Left renal pelvis (tissue), 4 donors: ENCODE measurements around the gene MRPL23. TPM values are rescaled to one million over a fixed set of nuclear protein-coding genes. Genes with fewer than 3 reads are reported as not detected.
"Not testable (repeated sequence)": the region's sequence is repeated elsewhere in the genome, so short reads cannot be mapped to it uniquely, and the experiment has no call there.

ENCODE experiments used
- DNase-seq, 4 donors: peaks; one replicate each; pipeline ENCODE4 v3.0.0-alpha.2; 2013; ENCODE audit warnings: low read depth in 4 of 4, low spot score in 3 of 4
- polyA plus RNA-seq, 4 donors: library from polyadenylated mRNA; unstranded; fragments of 120-200 nt; gene quantifications; one replicate each; pipeline ENCODE4 v1.2.1, GENCODE V29; 2013; ENCODE audit not compliant: insufficient read length in 4 of 4

Gene MRPL23
- polyA plus RNA-seq, 4 donors, result 32.8 to 74.1 (median 50.0) TPM

DNA sequence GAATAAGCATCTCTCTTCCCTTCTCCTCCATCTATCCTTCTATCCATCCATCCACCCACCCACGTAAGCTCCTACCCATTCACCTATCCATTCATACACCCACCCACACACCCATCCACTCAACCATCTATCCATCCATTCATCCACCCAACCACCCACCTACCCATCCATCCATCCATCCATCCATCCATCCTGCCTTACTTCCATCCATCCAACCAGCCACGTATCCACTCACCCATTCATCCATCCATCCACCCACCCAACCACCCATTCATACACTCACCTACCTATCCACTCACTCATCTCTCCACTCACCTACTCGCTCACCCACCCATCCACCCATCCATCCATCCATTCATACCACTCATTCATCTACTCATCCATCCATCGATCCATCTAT, 14.5 kb upstream of the MRPL23 start:
- no peak for DNase-seq

DNA sequence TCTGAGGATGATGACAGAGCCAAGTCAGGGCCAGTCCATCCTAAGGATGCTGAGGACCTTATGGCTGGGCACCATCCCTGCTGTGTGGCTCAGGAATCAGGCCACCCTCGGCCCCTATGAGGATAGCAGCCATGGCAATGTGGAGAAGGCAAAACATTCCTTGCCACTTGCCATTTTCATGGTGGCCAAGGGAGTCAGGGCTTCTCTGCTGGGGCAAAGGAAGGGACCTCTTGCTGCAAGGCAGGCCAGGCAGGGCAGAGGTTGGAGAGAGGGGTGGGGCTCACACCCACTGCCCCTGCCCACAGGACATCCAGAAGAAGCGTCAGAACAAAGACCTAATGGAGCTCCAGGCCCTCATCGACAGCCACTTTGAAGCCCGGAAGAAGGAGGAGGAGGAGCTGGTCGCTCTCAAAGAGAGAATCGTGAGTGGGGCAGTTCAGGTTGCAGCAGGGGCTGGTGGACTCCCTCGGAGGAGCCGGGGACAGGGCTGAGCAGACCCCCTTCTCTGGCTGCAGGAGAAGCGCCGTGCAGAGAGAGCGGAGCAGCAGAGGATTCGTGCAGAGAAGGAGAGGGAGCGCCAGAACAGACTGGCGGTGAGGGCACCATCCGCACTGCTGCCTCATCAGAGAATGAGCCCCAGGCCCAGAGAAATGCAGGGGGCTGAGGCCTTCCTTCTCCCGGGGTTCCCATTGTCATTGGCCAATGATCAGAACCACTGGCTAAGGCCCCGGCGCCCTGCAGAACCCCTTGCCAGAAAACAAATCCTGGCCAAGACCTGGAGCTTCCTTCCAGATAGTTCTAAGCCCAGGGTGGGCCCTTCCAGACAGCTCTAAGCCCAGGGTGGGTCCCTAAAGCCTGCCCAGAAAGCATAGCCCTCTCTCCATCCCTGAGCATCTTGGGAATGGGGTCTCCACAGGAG, 13.5 kb upstream of the MRPL23 start:
- DNase-seq, result no peak

DNA sequence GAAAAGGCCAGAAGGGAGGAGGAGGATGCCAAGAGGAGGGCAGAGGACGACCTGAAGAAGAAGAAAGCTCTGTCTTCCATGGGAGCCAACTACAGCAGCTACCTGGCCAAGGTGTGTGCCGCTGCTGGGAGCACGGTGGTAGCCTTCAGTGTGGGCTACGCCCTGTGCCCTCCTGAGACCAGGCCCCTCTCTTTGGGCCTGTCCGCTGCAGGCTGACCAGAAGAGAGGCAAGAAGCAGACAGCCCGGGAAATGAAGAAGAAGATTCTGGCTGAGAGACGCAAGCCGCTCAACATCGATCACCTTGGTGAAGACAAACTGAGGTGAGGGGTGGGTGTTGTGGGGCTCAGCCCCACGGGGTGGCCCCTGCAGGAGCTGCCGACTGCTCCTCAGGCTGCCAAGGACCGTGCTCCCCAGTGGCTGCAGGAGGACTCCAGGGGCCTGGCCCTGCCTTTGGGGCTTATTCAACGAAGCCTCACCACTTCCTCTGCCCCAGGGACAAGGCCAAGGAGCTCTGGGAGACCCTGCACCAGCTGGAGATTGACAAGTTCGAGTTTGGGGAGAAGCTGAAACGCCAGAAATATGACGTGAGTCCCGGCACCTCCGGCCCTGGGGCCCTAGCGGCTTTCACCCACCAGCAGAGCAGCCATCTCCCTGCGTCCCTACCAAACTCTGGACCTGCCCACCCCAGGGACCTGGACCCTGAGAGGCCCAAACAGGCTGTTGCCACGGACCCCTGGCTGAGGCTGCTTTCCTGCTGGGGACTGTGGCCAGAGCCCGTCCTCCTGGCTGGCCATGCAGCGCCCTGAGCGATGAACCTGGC, 12.6 kb upstream of the MRPL23 start:
- DNase-seq, result no peak

DNA sequence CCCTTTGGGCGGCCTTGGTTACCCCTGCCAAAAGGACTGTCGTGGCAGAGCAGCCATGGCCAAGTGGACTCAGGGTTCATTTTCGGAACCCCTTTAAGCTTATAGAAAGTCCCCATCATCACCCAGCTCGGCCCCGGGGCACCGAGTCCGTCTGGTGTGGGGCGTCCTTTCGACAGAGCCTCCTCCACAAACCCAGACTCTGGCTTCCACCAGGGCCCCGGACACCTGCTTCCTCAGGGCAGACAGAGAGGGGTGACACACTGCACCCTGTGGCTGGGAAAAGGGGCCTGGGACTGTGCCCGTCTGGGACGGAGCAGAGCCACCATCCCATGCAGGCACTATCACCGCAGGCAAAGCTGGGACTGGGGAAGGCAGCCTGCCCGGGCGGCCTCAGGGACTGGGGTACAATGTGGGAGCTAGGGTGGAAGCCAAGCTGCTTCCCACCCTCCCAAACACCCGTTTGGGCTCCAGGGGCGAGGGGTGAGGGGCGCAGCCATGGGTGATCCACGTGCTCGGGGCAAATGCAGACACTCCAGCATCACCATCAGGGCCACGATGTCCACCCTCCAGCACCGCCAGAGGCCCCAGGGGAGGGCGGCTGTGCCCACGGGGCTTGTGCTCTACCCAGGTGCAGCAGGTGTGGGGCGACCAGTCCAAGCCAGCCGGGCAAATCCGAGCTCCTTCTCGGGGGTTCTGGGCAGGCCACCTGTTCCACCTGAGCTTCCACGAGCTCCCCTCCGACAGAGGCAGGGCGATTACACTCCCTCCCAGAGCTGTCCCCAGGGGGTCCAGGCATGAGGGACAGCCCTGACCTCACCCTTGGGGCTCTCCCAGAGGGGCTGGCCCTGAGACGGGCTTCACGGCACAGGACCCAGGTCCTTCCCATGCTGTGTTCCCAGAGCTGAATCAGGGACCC, 11.7 kb upstream of the MRPL23 start:
- no peak for DNase-seq

DNA sequence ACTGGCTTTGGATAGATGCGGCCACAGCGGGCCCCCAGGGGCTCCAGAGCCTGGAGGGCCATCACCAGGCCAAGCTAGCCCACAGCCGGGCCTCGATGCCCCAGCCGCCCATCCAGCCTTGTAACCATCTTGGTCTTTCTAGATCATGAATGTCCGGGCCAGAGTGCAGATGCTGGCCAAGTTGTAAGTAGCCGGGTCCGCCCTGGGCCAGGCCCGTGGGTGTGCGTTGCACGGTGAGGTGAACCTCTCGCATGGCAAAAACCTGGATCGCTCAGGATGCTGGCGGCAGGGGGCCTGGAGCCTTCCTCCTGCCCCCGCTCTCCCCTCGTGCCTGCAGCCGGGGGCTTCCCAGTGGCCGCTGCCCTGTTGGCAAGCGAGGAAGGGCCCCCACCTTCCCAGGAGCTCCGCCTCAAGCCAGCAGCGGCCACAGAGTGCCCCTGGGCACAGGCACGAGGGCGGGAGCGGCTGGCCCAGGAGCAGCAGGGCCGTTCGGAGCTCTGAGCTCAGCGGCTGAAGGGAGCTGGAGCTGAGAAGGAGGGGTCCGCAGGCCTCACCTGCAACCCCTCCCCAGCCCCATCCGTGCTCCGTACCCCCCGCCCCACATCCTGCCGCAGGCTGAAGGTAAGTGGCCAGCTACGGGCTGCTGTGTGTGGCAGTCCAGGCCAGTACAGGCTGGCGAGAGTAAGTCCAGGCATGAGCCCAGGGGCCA, 10.9 kb upstream of the MRPL23 start:
- DNase-seq, result no peak

- DNase-seq, result no peak
Observed at GRCh38 chr11:1936781-1937615, 10.1 kb upstream of the MRPL23 start.

GRCh38 chr11:1937616-1938342, 9.4 kb upstream of the MRPL23 start:
- no peak for DNase-seq

DNA sequence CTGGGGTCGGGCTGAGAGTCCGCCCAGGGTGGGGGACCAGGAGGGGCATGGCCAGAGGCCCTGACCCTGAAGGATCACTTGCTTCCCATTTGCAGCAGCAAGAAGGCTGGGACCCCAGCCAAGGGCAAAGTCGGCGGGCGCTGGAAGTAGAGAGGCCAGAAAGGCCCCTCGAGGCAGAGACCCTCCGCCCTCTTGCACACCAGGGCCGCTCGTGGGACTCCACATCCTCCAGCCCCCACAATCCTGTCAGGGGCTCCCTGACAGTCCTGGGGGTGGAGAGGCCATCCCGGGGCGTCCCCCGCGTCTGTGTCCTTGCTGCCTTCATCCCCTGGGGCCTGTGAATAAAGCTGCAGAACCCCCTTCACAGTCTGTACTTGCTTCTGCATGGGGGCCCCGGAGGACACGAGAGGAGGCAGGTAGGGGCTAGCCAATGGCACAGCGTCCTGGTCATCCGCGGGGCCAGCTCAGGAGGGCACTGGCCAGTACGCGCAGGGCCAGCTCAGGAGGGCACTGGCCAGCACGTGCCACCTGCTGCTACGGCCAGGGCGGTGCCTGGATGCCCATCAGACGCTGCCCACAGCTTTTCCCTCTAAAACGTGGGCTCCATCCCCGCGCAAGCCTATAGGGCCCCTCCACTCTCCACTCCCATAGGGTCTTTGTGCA, 8.7 kb upstream of the MRPL23 start:
- no peak for DNase-seq

DNA sequence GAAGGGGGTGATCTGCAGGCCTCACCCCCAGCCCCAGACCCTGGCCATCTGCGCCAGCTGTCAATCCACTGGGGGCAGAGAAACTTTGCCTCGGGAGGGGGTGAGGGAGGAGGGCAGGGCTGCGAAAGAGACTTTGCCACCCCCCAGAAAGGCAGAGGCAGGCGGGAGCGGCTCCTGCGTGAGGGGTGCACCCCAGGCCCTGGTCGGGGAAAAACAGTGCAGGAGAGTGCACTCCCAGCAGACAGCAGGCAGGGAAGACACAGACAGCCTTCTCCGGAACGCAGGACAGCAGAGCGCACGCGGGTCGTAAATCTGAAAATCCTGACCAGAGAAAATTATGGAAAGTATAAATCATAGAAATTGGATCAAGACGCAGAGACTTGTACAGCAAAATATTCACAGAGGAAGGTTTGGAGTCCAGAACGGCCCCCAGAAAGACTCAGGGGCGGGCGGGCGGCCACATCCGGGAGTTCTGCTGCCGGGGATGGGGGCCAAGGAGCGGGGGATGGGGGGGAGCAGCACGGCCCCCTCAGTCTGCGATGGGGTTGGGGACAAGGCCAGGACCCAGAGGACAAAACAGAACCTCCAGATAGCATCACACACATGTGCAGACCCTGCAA, 8.0 kb upstream of the MRPL23 start:
- no peak for DNase-seq

DNA sequence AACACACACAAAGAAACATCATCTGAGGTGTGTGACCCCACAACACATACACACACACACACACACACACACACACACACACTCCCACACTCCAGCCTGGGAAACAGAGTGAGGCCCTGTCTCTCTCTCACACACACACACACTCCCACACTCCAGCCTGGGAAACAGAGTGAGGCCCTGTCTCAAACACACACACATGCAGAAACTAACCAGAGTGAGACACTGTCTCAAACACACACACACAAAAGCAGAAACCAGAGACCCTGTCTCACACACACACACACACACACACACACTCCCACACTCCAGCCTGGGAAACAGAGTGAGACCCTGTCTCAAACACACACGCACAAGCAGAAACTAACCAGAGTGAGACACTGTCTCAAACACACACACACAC, 7.3 kb upstream of the MRPL23 start:
- not testable (repeated sequence) for DNase-seq

DNA sequence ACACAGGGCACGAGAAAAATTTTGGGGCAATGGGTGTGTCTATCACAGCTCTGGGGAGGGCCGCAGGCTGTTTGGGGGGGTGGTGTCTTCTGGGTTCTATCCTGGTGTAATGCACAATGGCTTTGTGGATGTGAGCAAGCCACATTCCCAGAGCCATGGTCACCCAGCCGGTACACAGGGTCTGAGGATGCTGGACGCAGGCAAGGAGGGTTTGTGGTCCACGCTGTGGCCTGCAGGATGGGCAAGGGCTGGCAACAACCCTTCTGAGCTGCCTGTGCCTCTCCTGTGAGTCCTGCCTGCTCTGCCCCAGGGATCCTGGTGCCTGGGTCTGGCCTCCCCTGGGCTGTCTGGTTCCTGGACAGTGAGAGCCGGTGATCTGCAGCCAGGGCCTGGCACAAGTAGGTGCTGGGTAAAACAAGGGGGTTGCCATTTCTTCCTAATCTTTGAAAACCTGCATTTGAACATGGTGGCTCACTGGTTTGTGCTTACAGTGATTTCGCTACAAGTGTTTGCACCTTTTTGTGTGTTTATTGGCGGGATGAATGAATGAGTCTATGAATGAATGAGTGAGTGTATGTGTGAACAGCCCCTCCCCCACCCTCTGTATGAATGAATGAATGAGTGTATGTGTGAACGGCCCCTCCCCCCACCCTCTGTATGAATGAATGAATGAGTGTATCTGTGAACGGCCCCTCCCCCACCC, 4.4 kb upstream of the MRPL23 start:
- no peak for DNase-seq

GRCh38 chr11:1943576-1943975, 3.6 kb upstream of the MRPL23 start:
- no peak for DNase-seq

GRCh38 chr11:1943977-1944376, 3.2 kb upstream of the MRPL23 start:
- no peak for DNase-seq

DNA sequence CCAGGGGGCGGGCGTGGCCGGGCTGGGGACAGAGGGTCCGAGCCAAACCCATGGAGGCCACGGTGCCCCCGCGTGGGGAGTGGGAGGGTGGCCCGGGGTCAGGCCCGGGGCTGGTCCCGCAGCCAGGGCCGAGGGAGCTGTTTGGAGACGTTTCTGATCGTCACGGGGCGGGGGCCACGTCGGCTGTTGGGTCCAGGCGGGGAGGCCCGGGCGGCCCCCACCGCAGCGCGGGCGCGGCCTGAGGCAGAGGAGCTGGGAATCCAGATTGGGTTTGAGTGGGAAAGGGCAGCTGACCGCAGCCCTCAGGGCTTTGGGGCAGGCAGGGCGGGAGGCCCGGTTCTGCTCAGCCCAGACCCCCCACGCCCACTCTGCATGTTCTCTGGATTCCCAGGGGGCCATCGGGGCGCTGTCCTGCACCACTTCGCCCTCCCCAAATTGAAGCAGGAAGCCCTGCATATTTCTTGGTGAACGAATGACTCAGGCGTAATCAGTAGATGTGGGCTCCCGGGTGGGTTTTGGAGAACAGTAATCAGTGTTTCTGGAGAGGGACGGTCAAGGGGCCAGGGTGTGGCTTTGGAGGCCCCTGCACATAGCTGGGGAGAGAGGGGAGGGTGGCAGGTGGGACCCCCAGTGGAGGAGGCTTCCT, 583 bp downstream of the MRPL23 start:
- DNase-seq, result no peak

DNA sequence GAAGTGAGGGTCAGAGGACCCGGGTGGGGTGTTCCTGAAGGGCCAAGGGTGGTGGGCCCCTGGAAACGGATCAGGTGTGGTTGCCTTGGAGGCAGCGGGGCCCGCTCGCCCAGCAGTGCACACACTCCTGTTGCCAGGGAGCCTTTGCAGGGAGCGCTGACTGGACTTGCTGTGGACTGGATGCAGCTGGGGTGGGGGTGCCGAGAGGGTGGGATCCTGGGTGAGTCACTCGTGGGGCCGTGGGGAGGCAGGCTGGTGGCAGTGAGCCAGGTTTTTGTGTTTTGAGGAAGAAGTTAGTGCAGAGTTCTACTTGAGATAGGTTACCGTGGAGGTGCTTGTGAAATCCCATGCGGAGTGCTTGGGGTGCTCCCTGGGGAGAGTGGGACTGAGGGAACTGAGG, 1.3 kb downstream of the MRPL23 start:
- DNase-seq, result no peak

DNA sequence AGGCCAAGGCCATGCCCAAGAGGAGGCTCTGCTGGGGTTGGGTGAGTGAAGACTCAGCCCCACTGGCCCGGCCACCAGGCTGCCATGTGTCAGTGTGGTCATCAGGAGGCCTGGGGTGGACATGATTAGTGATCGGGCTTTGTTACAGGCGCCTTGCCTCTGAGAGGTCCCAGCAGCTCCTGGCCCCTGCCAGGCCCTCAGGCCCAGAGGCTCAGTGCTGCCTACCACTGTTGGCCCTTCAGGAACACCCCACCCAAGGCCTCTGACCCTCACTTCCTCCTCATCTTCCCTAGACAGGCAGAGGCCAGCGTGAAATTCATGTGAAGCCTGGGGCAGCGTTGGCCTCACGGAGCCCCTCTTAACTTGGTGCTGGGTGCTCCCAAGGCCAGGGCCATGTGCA, 2.2 kb downstream of the MRPL23 start:
- DNase-seq, result no peak
